Endometrium (tissue), 2 donors: Measurements from ENCODE around the gene INTS6.

Experiments used
- FAIRE-seq: peaks from 2 replicates; lab custom pipeline; 2012; peaks lifted over from hg19 to GRCh38; lab: Jason Lieb, UNC
- donor health status: control.
- donor health status: control.

INTS6 gene

DNA sequence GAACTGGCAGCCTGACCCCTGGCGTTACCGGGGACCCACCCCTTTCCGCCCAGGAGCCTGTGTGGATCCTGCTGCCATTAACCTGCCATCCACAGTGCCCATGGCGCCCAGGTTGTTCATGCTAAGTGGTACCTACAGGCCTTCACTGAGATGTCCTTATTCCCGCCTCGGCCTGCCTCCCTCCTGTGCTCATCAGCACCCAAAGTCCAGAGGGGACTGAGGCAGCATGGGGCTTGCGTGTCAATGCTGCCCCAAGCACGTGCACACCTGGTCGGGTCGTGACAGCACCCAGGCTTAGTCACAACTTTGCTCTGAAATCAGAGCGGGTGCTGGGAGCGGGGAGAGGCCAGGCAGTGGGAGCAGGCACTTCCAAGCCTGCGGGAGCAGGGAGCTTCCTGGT is 3.7 kb upstream of the INTS6 start:
- no peak for FAIRE-seq

DNA sequence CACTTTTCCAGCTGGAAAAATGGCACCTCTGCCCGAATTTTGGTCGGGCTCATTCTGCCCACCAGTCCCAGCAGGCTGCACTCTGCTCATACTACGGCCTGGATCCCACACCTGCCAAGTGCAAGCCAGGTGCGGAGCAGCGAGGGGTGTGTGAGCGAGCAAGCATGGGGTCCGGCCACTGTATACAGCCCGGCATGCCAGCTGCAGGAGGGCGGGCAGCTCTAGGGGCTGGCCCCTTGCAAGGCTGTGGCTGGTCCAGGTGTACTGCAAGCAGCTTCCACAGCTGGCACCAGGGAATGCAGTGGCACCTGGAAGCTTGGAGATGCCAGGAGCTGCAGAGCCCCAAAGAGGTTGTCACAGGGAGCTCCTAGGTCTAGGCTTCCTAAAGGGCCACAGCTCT is 2.7 kb upstream of the INTS6 start:
- no peak for FAIRE-seq

DNA sequence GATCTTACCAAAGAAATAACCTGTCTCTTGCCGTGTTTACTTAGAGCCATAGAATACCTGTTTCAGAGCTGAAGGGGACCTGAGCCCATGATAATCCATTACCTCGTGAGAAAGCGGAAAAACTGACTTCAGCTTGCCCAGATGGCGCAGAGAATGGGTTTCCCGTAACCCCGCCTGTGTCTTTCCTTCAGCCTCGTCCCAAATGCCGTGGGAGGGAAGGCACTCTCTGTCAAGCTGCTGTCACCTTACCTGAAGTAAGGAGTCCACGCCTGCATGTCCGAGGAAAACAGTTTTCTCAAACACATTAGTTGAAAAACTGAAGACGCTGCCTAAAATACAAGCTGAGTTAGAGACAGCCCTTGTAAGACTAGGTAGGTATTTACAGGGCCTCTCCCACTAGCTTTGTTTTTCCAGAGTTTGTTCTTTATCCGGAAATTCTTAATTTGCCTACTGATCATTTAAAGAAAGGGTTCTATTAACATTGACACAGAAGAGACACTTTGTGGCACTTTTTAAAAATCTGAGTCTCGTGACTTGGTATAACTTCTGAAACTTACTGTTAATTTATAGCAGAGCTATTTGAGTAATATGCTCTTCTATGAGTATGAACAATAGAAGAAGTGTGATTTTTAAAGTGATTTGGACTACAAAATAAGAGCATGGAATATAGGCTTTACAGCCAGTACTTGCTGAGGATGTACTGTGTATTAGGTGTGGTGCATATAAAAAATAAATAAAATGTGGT is 1.3 kb upstream of the INTS6 start:
- no peak for FAIRE-seq

GRCh38 chr13:51453207-51453958 is 547 bp upstream of the INTS6 start:
- no peak for FAIRE-seq

- FAIRE-seq: no peak
These were observed 1.1 kb downstream of the INTS6 start for GRCh38 chr13:51451467-51452360.

DNA sequence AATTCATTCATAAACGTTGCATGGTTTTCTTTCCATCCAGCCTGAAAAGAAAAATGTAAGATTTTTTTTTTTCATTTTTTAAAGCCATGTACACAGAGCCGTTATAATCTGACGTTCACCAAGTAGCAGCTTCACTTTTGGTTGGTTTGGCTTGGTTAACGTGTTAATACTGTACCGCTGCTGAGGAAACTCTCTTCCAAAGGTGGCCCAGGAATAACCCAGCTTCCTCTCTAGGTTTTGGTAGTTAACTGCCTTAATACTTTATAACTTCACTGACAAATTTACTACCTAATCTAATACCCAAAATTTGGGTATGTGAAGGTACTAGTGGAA is 1.7 kb downstream of the INTS6 start:
- peak; percentile 83 for FAIRE-seq

- peak; percentile 4 for FAIRE-seq
These were observed 3.8 kb downstream of the INTS6 start for GRCh38 chr13:51449018-51449417.

GRCh38 chr13:51444922-51445321 is 7.9 kb downstream of the INTS6 start:
- no peak for FAIRE-seq

DNA sequence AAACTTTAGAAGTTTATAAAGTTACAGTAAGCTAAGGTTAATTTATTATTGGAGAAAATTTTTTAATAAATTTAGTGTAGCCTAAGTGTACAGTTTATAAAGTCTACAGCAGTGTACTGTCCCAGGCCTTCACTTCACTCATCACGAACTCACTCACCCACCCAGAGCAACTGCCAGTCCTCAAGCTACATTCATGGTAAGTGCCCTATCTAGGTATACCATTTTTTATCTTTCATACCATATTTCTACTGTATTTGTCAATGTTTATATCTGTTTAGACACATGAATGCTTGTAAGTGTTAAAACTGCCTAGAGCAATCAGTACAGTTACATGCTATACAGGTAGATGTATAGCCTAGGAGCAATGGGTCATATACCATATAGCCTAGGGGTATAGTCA is 12.5 kb downstream of the INTS6 start:
- no peak for FAIRE-seq

GRCh38 chr13:51437550-51438127 is 15.2 kb downstream of the INTS6 start:
- no peak for FAIRE-seq

DNA sequence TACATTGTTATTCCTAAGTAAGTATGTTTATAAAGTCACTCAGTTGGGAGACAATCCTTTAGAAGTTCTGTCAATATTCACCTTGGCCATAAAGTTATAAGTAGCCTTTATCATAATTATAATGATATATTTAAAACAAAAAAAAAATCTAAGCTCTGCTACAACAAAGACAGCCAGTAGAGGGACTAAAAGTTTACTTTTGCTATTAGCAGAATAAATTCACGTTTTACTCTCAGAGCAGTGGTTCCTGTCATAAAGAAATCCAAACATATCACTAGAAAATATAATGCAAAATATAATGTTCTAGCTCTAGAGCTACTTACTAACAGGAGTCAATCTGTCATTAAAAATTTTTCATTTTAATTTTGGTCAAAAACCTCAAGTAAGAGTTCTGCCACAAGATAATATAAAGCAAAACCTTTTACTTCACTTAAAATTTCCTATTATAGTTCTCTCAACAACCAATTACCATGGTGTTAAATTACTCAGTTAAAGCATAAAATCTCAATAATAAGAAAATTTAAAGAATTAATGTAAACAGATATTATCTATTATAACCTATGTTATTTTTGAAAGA is 17.7 kb downstream of the INTS6 start:
- peak; percentile 84 for FAIRE-seq

- no peak for FAIRE-seq
These were observed 20.3 kb downstream of the INTS6 start for GRCh38 chr13:51432576-51432975.

GRCh38 chr13:51426982-51427381 is 25.9 kb downstream of the INTS6 start:
- FAIRE-seq: no peak

- no peak for FAIRE-seq
These were observed 27.3 kb downstream of the INTS6 start for GRCh38 chr13:51425410-51426042.

- FAIRE-seq: no peak
These were observed 29.1 kb downstream of the INTS6 start for GRCh38 chr13:51423766-51424165.

DNA sequence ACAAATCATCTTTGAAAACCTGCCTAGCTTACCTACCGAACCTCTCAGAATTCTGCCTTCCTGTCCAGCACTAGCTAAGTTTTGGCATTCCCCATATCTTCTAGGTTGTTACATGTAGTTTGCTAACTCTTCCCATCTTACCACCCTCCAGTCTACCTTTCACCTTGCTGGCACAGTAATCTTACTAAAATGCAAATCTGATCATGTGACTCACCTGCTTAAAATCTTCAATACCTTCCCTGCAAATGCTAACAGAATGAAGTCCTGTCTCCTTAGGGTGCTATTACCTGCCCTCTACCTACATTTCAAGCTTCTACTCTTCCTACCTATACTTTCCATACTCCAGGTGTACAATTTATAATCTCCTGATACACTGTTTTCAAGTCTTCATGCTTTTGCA is 30.4 kb downstream of the INTS6 start:
- no peak for FAIRE-seq

- FAIRE-seq: no peak
These were observed 31.9 kb downstream of the INTS6 start for GRCh38 chr13:51420681-51421490.

DNA sequence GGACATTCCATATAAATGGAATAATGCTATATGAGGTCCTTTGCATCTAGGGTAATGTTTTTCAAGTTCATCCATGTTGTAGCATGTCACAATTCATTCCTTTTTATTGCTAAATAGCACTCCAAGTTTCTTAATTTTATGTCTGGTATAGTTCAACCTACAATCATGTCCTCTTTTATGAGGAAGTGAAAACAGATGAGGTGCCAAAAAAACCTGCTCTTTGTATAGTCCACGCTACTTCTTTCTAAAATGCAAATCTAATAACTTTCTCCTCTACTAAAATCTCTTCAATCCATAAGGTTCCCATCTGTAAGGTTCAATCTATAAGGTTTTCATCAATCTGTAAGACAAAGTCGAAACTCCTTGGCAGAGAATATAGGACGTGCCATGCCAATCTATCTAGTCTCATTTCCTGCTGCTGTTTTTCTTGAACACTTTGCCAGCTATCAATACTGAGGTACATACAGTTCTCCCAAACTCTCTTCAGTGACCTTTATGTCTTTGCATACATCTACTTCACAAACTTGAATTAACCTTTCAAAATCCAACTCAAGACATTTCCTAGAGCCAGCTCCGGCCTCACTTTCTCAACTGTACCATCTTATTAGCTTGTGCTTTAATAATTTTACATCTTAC is 33.7 kb downstream of the INTS6 start:
- no peak for FAIRE-seq

- no peak for FAIRE-seq
These were observed 35.1 kb downstream of the INTS6 start for GRCh38 chr13:51417716-51418115.

DNA sequence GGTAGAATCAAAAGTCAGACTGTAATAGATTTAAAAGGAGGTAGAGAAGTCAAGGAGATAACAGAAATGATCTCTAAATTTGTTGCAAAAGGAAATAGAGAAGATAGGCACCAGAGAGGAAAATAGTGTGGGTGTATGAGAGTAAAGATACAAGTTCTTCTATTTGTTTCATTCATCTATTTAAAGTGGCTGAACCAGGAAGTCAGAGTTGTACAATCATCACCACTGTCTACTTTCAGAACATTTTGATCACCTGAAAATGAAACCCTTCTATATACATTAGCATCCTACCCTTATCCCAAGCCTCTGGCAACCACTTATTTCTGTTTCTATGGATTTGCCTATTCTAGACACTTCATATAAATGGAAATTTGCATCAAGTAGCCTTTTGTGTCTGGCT is 36.7 kb downstream of the INTS6 start:
- FAIRE-seq: no peak
